GM18861 (cell line): Measurements from ENCODE around the gene ZDHHC13.
"Not testable (repeated sequence)": the region's sequence is repeated elsewhere in the genome, so short reads cannot be mapped to it uniquely, and the experiment has no call there.

ENCODE experiments used
- ATAC-seq: cut with Tn5 transposase; IDR thresholded peaks from one replicate; pipeline ENCODE4 v1.9.1; 2021; ENCODE audit not compliant: unreplicated experiment

Gene ZDHHC13

GRCh38 chr11:19100885-19101284 is 16.1 kb upstream of the ZDHHC13 start:
- ATAC-seq = no peak

GRCh38 chr11:19101796-19102520 is 15.0 kb upstream of the ZDHHC13 start:
- ATAC-seq = no peak

GRCh38 chr11:19102521-19102900 is 14.5 kb upstream of the ZDHHC13 start:
- no peak for ATAC-seq

- ATAC-seq = no peak
Observed at GRCh38 chr11:19105011-19105410, 12.0 kb upstream of the ZDHHC13 start.

DNA sequence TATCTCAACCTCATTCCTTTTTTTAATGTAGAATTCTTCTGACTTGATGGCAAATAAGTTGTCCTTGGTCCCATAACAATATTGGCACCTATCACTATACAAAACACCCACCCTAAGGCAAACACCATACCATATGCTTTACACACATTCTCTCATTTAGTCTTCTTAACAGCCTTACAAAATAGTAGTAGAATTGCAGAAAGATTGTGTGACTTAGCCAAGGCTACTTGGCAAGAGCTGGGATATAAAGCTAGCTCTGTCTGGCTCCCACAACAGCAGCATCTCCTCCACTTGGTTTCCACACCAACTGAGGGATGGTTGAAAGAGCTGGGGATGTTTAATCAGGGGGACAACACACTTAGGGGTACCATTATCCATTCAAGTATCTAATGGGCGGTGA is 9.8 kb upstream of the ZDHHC13 start:
- no peak for ATAC-seq

- no peak for ATAC-seq
Observed at GRCh38 chr11:19110295-19110694, 6.7 kb upstream of the ZDHHC13 start.

- ATAC-seq = no peak
Observed at GRCh38 chr11:19111809-19112208, 5.2 kb upstream of the ZDHHC13 start.

DNA sequence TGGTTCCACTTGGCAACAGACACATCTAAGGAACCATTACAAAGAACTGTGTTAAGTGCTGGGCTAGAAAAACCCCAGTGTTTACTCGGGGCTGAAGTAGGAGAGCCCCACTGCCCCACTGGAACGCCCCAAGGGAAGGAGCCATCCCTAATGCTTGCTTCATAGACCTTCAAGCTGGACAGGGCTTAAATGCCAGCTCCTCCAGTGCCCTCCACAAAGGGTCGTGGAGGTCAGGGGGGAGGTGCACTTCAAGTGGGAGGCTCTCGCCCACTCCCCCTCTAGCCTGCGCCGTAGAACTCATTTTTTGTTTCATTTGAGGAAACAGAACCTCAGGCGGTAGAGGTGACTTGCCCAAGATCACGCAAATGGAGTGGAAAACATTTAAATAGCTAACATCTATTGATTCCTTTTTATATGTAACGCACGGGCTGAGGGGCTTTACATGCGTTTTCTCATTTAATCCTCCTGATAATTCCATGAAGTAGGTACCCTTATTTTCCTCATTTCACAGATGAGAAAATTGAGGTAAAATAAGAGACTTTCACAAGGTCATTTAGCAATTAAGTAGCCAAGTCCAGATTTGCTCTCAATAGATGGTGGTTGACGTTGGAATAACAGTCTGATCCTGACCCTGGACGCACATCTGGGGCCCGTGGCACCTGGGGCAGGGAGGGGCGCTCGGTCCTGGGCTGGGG is 545 bp upstream of the ZDHHC13 start:
- no peak for ATAC-seq

DNA sequence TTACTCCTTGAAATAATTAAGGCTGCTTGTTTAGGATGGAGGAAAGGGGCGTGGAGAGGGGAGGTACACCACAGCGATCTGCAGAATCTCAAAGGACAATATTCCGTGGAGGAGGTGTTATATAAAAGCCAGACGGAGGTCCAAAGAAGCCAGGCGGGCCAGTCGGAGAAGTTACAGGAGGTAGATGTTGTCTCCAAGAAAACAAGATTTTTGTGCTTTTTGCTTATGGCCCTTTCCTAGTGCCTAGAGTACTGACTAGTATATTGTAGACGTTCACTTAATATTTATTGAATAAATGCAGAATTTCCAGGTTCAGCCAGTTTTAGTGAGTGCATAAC is 761 bp downstream of the ZDHHC13 start:
- ATAC-seq = no peak

DNA sequence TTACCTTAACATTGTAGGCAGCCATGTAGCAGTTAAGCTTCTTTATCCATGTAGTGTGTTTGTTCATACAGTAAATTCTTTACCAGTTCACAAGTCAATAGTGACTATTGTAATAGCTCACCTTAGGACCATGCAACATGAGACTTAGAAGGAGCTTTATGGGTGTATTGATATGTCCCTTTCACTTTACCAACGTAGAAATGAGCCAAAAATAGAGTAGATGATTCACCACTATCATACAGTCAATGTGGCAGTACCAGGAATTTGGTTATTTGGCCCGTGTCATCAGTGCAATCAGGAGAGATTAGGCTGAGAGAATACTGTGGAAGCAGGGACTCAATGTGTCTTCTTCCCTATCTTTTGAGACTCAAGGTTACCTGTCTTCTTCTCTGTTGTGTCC is 4.7 kb downstream of the ZDHHC13 start:
- ATAC-seq = no peak

DNA sequence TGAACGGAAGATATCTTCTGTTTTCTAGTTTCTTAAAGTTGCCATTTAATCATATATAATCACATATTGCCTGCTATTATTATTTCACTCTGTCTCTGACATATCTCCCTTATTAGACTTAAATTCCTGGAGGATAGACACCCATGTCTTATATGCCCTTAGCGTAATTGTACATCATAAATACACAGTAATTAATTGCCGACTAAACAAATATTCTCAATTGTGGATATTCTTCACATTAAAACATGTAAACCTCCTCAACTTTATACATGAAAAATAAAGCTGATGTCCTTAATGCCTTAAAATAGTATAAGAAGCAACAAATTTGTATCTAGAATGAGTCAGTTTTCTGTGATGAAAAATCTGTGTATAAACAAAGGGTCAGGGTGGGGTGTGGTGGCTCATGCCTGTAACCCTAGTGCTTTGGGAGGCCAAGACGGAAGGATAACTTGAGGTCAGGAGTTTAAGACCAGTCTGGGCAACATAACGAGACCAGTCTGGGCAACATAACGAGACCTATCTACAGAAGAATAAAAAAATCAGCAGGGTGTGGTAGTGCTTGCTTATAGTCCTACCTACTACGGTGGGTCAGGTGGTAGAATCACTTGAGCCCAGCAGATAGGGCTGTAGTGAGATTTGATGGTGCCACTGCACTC is 6.1 kb downstream of the ZDHHC13 start:
- ATAC-seq = no peak

DNA sequence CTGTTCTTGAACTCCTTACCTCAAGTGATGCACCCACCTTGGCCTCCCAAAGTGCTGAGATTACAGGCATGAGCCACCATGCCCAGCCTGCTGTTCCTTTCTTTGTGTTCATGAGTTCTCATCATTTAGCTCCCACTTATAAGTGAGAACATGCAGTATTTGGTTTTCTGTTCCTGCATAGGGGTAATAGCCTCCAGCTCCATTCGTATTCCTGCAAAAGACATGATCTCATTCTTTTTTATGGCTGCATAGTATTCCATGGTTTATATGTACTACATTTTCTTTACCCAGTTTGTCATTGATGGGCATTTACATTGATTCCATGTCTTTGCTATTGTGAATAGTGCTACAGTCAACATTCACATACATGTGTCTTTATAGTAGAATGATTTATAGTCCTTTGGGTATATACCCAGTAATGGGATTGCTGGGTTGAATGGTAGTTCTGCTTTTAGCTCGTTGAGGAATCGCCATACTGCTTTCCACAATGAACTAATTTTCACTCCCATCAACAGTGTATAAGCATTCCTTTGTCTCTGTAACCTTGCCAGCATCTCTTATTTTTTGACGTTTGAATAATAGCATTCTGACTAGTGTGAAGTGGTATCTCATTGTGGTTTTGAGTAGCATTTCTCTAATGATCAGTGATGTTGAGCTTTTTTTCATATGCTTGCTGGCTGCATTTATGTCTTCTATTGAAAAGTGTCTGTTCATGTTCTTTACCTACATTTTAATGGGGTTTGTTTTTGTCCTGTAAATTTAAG is 9.8 kb downstream of the ZDHHC13 start:
- ATAC-seq = not testable (repeated sequence)

DNA sequence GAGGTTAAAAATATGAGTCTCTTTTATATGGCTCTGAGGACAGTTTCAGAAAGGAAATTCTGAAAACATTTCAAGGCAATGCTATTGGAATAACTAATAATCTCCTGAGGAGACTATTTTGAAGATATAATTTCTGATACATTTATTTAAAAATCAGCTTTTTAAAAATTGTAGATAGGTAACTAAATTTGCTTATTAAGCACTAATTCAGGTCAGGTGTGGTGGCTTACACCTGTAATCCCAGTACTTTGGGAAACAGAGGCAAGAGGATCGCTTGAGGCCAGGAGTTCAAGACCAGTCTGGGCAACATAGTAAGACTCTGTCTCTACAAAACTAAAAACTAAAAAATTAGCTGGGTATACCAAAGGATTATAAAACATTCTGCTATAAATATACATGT is 17.0 kb downstream of the ZDHHC13 start:
- ATAC-seq = no peak

DNA sequence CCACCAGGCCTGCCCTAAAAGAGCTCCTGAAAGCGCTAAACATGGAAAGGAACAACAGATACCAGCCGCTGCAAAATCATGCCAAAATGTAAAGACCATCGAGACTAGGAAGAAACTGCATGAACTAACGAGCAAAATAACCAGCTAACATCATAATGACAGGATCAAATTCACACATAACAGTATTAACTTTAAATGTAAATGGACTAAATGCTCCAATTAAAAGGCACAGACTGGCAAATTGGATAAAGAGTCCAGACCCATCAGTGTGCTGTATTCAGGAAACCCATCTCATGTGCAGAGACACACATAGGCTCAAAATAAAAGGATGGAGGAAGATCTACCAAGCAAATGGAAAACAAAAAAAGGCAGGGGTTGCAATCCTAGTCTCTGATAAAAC is 19.9 kb downstream of the ZDHHC13 start:
- not testable (repeated sequence) for ATAC-seq

DNA sequence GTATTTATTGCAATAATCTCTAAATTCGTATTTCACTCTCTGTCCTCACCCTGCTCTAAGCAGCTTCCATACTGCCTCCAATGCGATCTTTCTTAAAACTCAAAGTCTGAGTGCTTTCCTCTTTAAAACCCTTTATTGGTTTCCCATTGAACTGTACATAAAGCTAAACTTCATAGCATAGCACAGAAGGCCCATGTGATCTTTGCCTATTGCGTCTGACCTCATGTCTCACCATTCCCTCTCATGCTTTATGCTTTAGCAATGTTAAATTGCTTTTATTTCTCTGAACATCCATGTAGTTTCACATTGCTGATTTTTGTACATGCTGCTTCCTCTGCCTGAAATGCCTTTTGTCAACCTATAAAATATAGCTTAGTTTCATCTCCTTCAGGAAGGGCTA is 28.4 kb downstream of the ZDHHC13 start:
- no peak for ATAC-seq

GRCh38 chr11:19156892-19157291 is 39.9 kb downstream of the ZDHHC13 start:
- ATAC-seq = no peak

- ATAC-seq = no peak
Observed at GRCh38 chr11:19160847-19161246, 43.9 kb downstream of the ZDHHC13 start.

DNA sequence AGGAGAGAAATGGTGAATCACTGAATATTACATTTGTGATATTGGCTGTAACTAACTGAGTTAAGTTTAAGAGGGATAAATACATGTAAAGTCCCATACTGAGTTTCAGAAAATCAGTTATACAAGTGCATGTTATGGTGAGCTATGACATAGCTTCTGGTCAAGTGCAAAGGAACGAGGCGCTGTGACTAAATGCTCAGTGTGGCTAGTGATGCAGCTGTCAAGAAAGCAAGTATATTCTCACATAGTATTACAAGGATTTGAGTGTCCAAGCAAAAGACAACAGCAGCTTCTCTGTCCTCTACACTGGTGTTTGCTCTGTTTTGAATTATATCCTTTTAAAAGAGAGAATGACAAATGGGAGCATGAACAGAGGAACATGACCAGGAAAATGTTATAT is 44.7 kb downstream of the ZDHHC13 start:
- ATAC-seq = no peak

GRCh38 chr11:19162951-19163505 is 46.1 kb downstream of the ZDHHC13 start:
- no peak for ATAC-seq

DNA sequence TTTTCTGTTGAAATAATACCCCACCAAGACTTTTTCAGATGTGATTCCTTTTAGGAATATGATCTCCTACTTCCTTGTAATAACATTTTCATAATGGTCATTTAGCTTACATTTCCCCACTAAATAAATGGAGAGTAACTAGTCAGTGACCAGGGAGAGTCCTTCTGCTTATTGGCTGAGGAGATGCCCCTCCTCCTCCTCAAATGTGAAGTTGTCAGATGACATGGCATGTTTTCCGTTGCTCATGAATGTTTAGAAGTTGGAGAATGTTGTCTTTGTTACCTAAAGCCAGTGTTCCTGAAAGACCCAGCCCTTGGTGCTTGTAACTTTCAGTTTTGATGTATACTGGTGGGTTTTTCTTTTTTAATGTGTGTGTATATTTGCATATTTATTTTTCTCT is 46.6 kb downstream of the ZDHHC13 start:
- no peak for ATAC-seq

DNA sequence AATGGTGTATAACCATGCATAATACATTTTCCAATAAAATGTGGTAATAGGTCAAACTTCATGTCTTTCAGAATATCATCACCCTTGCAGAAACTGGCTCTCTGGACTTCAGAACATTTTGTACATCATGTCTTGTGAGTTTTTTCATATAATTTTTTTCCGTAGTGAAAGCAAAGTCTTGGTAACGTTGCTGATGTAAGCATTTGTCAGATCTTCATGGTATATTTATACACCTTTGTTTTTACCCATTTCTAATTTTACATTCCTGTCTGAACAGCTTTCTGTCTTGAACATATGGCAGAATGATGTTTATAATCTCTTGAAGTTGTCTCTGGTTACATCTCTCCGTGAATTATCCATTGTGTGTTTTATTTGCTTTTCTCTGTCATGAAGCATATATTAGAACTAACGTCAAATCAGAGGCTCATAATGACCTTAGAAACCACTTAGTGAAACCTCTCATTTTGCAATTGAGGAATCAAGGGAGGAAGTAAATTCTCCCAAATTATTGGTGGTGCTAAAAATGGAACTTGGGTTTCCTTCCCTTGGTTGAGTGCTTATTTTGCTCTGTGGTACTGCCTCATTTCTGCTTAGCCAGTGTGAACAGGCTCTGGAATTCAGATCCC is 47.4 kb downstream of the ZDHHC13 start:
- ATAC-seq = no peak
